Measurements from ENCODE around the gene NUDT19.

NUDT19 gene

DNA sequence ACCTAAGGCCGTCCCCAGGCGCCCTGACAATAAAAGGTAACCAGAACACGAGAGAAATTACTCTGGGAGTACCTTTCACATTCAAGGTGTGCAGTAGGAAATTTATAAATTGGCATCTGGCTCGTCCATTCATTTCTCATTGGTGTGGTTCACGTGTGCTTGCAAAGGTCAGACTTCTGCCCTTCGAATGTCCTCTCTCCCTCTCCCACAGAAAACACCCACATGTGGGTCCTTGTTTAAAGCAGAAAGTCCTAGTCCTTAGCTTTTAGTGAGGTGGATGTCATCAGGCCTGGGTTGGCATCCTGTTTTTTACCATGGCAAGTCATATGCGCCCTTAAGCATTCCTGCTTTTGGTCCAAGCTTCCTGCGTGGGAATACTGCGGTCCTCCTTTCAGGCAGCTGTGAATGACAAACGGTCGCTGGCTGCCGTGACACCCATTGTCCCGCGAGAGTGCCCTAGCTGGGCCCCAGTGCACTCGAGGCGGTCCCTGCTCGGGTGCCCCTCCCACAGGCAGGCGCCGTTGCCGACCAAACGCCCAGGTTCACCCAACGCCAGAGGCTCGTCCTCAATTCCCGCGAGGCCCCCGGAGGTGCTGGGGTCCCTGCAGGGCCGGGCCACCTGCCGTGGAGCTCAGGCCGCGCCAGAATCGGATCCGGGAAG lies at the start of gene NUDT19:
TSS of gene NUDT19 (plus strand) at position 531 of the 661 bp plus-strand sequence. CDS start 140 bp downstream, outside the sequence.
- no peak for TF ChIP-seq GATA2 (IDR thresholded peaks at IDR 0.05; ENCODE audit: low read depth, low read length)
- TF ChIP-seq GATA3 (IDR thresholded peaks at IDR 0.05; ENCODE audit: low read depth, low read length) = no peak

GRCh38 chr19:32642771-32643170 lies 48.9 kb upstream of the NUDT19 start:
- TF ChIP-seq GATA3 (IDR thresholded peaks at IDR 0.05; ENCODE audit: low read depth, low read length) = no peak
- no peak for TF ChIP-seq GATA2 (IDR thresholded peaks at IDR 0.05; ENCODE audit: low read depth, low read length)

GRCh38 chr19:32646556-32646955 lies 45.1 kb upstream of the NUDT19 start:
- TF ChIP-seq GATA3 (IDR thresholded peaks at IDR 0.05; ENCODE audit: low read depth, low read length) = no peak
- TF ChIP-seq GATA2 (IDR thresholded peaks at IDR 0.05; ENCODE audit: low read depth, low read length) = no peak

DNA sequence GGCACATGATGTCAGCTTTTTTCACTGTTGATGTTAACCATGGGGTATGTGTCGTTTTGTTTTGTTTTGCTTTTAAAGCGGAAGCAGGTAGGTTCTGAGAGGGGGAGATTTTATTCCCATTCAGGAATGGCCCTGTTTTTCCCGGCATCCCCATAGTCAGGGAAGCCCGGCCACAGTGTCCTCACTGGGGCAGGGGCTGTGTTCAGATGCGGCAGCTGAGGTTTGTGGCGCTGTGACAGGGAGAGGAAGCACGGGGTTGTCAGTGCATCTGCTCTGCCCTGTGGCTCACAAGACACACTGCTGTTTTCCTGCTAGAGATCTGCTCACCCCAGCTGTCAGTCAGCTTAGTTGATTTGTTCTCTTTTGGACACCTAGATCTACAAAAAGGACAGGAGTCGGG lies 44.3 kb upstream of the NUDT19 start:
- TF ChIP-seq GATA2 (IDR thresholded peaks at IDR 0.05; ENCODE audit: low read depth, low read length) = no peak
- no peak for TF ChIP-seq GATA3 (IDR thresholded peaks at IDR 0.05; ENCODE audit: low read depth, low read length)

DNA sequence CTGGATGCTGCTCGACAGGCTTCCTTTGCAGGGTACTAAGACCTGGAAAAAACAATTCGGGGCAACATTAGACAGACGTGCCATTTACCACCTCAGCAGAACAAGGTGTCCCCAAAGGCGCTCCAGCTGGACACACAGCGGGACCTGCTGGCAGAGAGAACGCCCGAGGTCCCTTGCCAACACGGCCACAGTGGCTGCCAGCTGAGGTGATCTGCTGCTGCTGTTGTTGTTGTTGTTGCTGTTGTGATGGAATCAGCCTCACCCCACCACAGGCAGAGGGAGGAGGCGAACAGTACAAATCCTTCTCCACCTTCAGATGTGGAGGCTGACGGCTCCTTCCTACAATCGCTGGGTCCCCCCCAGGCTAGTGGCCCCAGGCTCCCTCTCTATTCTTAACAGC lies 41.9 kb upstream of the NUDT19 start:
- TF ChIP-seq GATA3 (IDR thresholded peaks at IDR 0.05; ENCODE audit: low read depth, low read length) (no peak), GATA2 (IDR thresholded peaks at IDR 0.05; ENCODE audit: low read depth, low read length) (no peak)

DNA sequence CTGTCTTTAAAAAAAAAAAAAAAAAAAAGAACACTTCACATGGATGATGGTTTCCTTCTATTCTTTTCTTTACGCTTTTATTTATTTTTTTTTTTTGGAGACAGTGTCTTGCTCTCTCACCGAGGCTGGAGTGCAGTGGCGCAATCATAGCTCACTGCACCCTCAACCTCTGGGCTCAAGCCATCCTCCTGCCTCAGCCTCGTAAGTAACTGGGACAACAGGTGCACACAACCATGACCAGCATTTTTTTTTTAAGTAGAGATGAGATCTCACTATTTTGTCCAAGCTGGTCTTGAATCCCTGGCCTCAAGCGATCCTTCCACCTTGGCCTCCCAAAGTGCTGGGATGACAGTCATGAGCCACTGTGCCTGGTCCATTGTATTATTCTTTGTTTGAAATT lies 41.0 kb upstream of the NUDT19 start:
- no peak for TF ChIP-seq GATA3 (IDR thresholded peaks at IDR 0.05; ENCODE audit: low read depth, low read length)
- no peak for TF ChIP-seq GATA2 (IDR thresholded peaks at IDR 0.05; ENCODE audit: low read depth, low read length)

- TF ChIP-seq GATA3 (IDR thresholded peaks at IDR 0.05; ENCODE audit: low read depth, low read length) (no peak), GATA2 (IDR thresholded peaks at IDR 0.05; ENCODE audit: low read depth, low read length) (no peak)
These were observed 39.9 kb upstream of the NUDT19 start for GRCh38 chr19:32651729-32652140.

DNA sequence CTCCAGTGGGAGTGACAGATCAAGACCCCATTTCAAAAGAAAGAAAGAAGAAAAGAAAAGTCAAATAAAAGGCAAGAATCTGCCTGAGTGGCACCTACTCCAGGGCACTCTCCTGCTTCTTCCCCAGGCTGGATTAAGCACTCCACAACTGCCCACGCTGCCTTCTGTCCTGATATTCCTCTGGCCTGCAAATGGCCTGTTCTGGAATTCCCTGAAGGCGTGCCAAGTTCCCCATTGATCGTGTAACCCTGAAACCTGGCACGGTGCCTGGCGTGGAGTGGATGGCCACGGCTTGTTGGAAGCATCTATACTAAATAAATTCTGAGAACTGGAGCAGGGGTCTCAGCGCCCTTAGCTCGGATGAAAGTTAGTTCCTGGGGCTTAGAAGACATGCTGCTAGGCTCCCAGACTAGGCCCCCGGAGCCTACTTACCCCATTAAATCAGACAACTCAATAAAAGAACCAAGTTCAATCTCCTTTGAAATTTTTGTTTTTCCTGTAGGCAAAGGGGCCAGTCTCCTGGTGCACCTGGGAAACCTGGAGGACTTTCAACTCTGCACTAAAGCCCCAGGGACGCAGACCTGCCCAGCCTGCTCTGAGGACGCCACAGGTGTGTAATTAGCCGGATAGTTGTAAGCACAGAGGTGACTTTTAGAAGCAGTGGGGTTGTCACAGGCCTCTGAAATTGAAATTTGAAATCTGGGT lies 38.6 kb upstream of the NUDT19 start:
- no peak for TF ChIP-seq GATA2 (IDR thresholded peaks at IDR 0.05; ENCODE audit: low read depth, low read length)
- TF ChIP-seq GATA3 (IDR thresholded peaks at IDR 0.05; ENCODE audit: low read depth, low read length) = no peak

DNA sequence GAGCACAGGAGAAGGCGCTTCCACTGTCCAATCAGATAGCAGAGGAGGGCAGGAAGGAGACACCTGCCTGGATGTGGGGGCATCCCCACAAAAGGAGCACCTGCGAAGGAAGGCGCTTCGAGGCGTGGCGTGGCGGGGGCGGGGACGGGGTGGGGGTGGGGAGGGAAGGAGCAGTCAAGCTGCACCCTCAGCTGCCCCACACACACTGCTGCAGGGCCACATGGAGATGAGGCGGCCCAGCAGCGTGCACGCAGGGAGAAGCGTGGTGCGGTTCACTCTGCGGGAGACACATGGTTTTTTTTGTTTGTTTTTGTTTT lies 38.1 kb upstream of the NUDT19 start:
- TF ChIP-seq GATA2 (IDR thresholded peaks at IDR 0.05; ENCODE audit: low read depth, low read length) = no peak
- no peak for TF ChIP-seq GATA3 (IDR thresholded peaks at IDR 0.05; ENCODE audit: low read depth, low read length)

GRCh38 chr19:32658075-32658474 lies 33.5 kb upstream of the NUDT19 start:
- TF ChIP-seq GATA3 (IDR thresholded peaks at IDR 0.05; ENCODE audit: low read depth, low read length) (no peak), GATA2 (IDR thresholded peaks at IDR 0.05; ENCODE audit: low read depth, low read length) (no peak)

DNA sequence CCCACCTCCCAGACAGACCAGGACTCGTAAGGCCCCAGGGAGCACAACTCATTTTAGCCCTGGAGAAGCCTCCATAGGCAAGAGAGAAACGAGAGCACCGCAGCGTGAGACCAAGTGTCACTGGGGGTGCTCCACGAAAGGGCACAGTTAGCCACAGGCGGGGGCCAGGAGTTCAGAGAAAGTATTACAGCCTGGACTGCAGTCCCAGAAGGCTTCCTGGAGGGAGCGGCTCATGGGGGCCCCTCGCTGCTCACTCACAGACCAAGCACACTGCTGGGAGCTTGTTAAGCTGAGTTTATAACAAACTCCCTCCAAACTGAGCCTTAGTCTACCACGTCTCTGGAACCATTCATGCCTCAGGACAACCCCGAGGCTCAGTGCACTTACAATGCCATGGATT lies 33.1 kb upstream of the NUDT19 start:
- TF ChIP-seq GATA2 (IDR thresholded peaks at IDR 0.05; ENCODE audit: low read depth, low read length) (no peak), GATA3 (IDR thresholded peaks at IDR 0.05; ENCODE audit: low read depth, low read length) (no peak)

GRCh38 chr19:32661318-32661717 lies 30.3 kb upstream of the NUDT19 start:
- no peak for TF ChIP-seq GATA2 (IDR thresholded peaks at IDR 0.05; ENCODE audit: low read depth, low read length)
- TF ChIP-seq GATA3 (IDR thresholded peaks at IDR 0.05; ENCODE audit: low read depth, low read length) = no peak

- TF ChIP-seq GATA2 (IDR thresholded peaks at IDR 0.05; ENCODE audit: low read depth, low read length) (no peak), GATA3 (IDR thresholded peaks at IDR 0.05; ENCODE audit: low read depth, low read length) (no peak)
These were observed 29.4 kb upstream of the NUDT19 start for GRCh38 chr19:32662186-32662585.

GRCh38 chr19:32666084-32666483 lies 25.5 kb upstream of the NUDT19 start:
- TF ChIP-seq GATA2 (IDR thresholded peaks at IDR 0.05; ENCODE audit: low read depth, low read length) (no peak), GATA3 (IDR thresholded peaks at IDR 0.05; ENCODE audit: low read depth, low read length) (no peak)

- no peak for TF ChIP-seq GATA2 (IDR thresholded peaks at IDR 0.05; ENCODE audit: low read depth, low read length)
- TF ChIP-seq GATA3 (IDR thresholded peaks at IDR 0.05; ENCODE audit: low read depth, low read length) = no peak
These were observed 22.3 kb upstream of the NUDT19 start for GRCh38 chr19:32669310-32669709.

Data from SH-SY5Y (cell line).